ENCODE results near the gene FRMD4A.
"Not testable (repeated sequence)": the region's sequence is repeated elsewhere in the genome, so short reads cannot be mapped to it uniquely, and the experiment has no call there.

DNA sequence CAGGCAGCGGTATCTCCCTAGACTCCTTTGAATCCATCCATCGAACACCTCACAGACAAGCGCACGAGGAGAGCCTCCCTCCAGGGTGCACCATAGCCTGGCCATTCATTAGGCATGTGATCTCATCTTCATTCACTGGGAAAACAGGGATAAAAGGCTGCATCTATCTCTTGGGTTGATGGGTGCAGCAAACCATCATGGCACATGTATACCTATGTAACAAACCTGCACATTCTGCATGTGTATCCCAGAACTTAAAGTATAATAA lies 552.1 kb downstream of the FRMD4A start:
- not testable (repeated sequence) for TF ChIP-seq CTCF (IDR thresholded peaks at IDR 0.05; ENCODE audit: insufficient read depth, low read length, poor library complexity, severe bottlenecking); EZH2phosphoT487 (conservative IDR thresholded peaks at IDR 0.05; ENCODE audit: low read length)

Measured in SU-DHL-6 (cell line).